Endothelial cell (in vitro differentiated cells): ENCODE data around the gene EDEM1. TPM values are rescaled to one million over a fixed set of nuclear protein-coding genes. Genes with fewer than 3 reads are reported as not detected.

ENCODE experiments used
- DNase-seq: peaks from one replicate; pipeline ENCODE4 v3.0.0; 2021; ENCODE audit warnings: low spot score
- H3K27ac Mint-ChIP-seq: one replicate; pipeline ENCODE4 v1.8.0; 2021; ENCODE audit warnings: mixed read lengths, inconsistent platforms; ENCODE audit not compliant: unreplicated experiment
- H3K27me3 Mint-ChIP-seq: one replicate; pipeline ENCODE4 v1.8.0; 2021; ENCODE audit warnings: mild to moderate bottlenecking, moderate library complexity, mixed read lengths, inconsistent platforms; ENCODE audit not compliant: unreplicated experiment
- H3K36me3 Mint-ChIP-seq: one replicate; pipeline ENCODE4 v1.8.0; 2021; ENCODE audit warnings: mild to moderate bottlenecking, low read depth, mixed read lengths, inconsistent platforms; ENCODE audit not compliant: unreplicated experiment
- H3K4me1 Mint-ChIP-seq: one replicate; pipeline ENCODE4 v1.8.0; 2021; ENCODE audit warnings: mild to moderate bottlenecking, mixed read lengths, inconsistent platforms; ENCODE audit not compliant: unreplicated experiment
- H3K4me3 Mint-ChIP-seq: one replicate; pipeline ENCODE4 v1.8.0; 2021; ENCODE audit warnings: mild to moderate bottlenecking, mixed read lengths, inconsistent platforms; ENCODE audit not compliant: unreplicated experiment
- H3K9me3 Mint-ChIP-seq: one replicate; pipeline ENCODE4 v1.8.0; 2021; ENCODE audit warnings: mixed read lengths, inconsistent platforms; ENCODE audit not compliant: unreplicated experiment
- microRNA-seq: library from miRNA; unstranded; fragments of <30 nt; microRNA quantifications from one replicate; pipeline ENCODE4, GENCODE V29; 2020; ENCODE audit not compliant: unreplicated experiment
- total RNA-seq: library from RNA; stranded (reverse); fragmentation: NEBNext Ultra II Directional; extraction: Animal tissue kit (Norgen Biotek cat#: 25700); gene quantifications from one replicate; pipeline ENCODE4 v1.2.1, GENCODE V29; 2021; ENCODE audit not compliant: unreplicated experiment
- TF ChIP-seq, protein P1 (sequence below): fragments of 200-600 bp; sonication (generic); IDR thresholded peaks from one replicate; pipeline ENCODE4 v1.5.0; 2021; ENCODE audit warnings: antibody characterized with exemption; ENCODE audit not compliant: unreplicated experiment

Gene EDEM1
- total RNA-seq, 1 donor from 2014 or later = 18.2 TPM

DNA sequence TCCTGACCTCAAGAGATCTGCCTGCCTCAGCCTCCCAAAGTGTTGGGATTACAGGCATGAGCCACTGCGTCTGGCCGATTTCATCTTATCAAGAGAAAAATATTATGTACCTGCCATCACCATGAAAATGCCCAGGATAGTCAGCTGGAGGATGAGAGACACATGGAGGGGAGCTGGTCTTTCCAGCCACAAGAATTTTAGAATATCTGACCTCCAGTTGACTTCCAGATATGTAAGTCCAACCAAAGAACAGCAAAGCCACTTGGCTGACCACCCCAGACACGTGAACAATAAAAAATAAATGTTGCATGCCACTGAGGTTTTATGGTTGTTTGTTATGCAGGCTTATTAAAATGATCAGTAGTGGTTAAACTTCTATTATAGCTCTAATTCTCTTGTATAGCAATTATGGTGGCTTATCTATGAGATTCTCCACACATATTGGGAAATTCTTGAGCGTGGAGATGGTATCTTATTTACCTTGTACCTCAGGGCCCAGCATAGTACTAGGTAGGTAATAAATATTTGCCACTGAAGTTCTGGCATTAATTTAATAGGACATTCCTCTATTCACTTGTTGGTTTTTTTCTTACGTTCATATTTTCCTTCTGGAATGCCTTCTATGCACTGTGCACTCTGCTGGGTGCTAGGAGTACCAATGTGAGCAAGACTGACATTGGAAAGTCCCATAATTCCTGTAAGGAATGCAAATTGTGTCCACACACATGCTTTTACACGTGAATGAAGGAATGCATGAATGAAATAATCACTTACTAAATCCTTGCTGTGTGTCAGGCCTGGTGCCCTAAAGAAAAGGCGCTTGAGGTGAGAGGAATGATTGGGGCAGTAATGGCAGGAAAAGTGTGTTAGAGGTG is 77.6 kb downstream of the EDEM1 start:
- Mint-ChIP-seq H3K27ac (no peak overlapping the region), H3K4me3 (no peak overlapping the region), H3K27me3 (peaks cover 2% of the 10 kb centered on the region), H3K36me3 (no peaks in the 10 kb centered on the region), H3K4me1 (no peaks in the 10 kb centered on the region), H3K9me3 (peaks cover 4% of the 10 kb centered on the region)
- TF ChIP-seq, protein P1, sequence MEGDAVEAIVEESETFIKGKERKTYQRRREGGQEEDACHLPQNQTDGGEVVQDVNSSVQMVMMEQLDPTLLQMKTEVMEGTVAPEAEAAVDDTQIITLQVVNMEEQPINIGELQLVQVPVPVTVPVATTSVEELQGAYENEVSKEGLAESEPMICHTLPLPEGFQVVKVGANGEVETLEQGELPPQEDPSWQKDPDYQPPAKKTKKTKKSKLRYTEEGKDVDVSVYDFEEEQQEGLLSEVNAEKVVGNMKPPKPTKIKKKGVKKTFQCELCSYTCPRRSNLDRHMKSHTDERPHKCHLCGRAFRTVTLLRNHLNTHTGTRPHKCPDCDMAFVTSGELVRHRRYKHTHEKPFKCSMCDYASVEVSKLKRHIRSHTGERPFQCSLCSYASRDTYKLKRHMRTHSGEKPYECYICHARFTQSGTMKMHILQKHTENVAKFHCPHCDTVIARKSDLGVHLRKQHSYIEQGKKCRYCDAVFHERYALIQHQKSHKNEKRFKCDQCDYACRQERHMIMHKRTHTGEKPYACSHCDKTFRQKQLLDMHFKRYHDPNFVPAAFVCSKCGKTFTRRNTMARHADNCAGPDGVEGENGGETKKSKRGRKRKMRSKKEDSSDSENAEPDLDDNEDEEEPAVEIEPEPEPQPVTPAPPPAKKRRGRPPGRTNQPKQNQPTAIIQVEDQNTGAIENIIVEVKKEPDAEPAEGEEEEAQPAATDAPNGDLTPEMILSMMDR = no peak
- DNase-seq = no peak

DNA sequence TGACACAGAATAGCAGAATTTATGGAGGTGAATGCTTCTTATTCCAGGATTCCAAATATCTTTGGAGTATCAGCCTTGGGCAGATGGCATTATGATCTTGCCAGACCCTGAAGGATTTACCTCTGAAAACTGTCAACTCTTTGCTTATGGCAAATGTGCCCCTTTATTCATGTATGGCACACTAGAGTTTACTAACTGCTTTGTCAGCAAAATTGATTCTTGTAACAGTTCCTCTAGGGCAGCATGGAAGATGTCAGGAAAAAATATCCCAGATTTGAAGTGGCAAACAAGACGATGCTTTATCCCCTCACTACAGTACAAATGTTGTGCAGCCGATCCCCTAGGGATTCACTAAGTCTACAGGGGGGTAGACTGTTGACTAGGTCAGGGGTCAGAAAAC is 79.7 kb downstream of the EDEM1 start:
- Mint-ChIP-seq H3K27me3 (peaks cover 3% of the 10 kb centered on the region), H3K27ac (no peak overlapping the region)

DNA sequence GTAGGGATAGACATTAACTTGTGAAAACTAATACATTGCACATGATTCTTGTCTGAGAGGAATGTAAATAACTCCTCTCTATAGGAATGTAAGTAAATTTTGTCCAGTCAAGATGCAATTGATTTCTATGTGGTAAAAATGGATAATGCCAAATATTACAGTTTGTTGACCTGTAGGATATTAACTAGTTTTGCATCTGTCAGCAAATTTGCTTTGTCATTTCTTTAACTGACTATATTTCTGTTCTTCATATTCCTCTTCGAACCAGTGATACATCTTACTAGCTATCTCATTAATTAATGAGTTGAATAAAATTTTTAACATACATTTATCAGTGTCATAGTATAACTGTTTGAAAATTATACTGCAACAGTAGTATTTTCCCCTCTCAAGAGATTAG is 80.4 kb downstream of the EDEM1 start:
- Mint-ChIP-seq H3K27ac (no peak overlapping the region), H3K9me3 (peaks cover 4% of the 10 kb centered on the region), H3K4me1 (no peaks in the 10 kb centered on the region), H3K36me3 (no peaks in the 10 kb centered on the region), H3K27me3 (peaks cover 3% of the 10 kb centered on the region), H3K4me3 (no peak overlapping the region)
- no peak for DNase-seq
- TF ChIP-seq, protein P1 = no peak

More for the DNA sequence above, 79.7 kb downstream of the EDEM1 start:
- no peaks in the 10 kb centered on the region for H3K4me1 Mint-ChIP-seq
- no peaks in the 10 kb centered on the region for H3K36me3 Mint-ChIP-seq
- TF ChIP-seq, protein P1 = no peak
- no peak overlapping the region for H3K4me3 Mint-ChIP-seq
- peaks cover 4% of the 10 kb centered on the region for H3K9me3 Mint-ChIP-seq
- no peak for DNase-seq

Small RNA genes within 50 kb of the gene (microRNA-seq; reads per million reads assigned to microRNA genes)
- gene MIR4790 = not detected

Other genes with a start within 250 kb of the EDEM1 start
- 15.2 TPM for gene BHLHE40, start 208.3 kb upstream of the EDEM1 start, total RNA-seq
- 34.4 TPM for gene ARL8B, start 65.4 kb upstream of the EDEM1 start, total RNA-seq